ENCODE results near the gene MYRF.

Gene MYRF

GRCh38 chr11:61742391-61742790 is 10.0 kb upstream of the MYRF start:
- no peak for DNase-seq

GRCh38 chr11:61743486-61744095 is 8.8 kb upstream of the MYRF start:
- DNase-seq = no peak

- DNase-seq = no peak
Observed at GRCh38 chr11:61744181-61744580, 8.3 kb upstream of the MYRF start.

- DNase-seq = no peak
Observed at GRCh38 chr11:61744609-61745156, 7.8 kb upstream of the MYRF start.

GRCh38 chr11:61745781-61746441 is 6.5 kb upstream of the MYRF start:
- DNase-seq = no peak

- DNase-seq = no peak
Observed at GRCh38 chr11:61746442-61747191, 5.8 kb upstream of the MYRF start.

- no peak for DNase-seq
Observed at GRCh38 chr11:61747192-61747966, 5.1 kb upstream of the MYRF start.

GRCh38 chr11:61747967-61748285 is 4.5 kb upstream of the MYRF start:
- no peak for DNase-seq

- no peak for DNase-seq
Observed at GRCh38 chr11:61749591-61750217, 2.7 kb upstream of the MYRF start.

- DNase-seq = no peak
Observed at GRCh38 chr11:61750631-61751273, 1.7 kb upstream of the MYRF start.

GRCh38 chr11:61751384-61751783 is 1.1 kb upstream of the MYRF start:
- no peak for DNase-seq

- DNase-seq = no peak
Observed at GRCh38 chr11:61752925-61753521, 587 bp downstream of the MYRF start.

- DNase-seq = no peak
Observed at GRCh38 chr11:61753672-61754071, 1.2 kb downstream of the MYRF start.

GRCh38 chr11:61754534-61755482 is 2.4 kb downstream of the MYRF start:
- DNase-seq = no peak

- no peak for DNase-seq
Observed at GRCh38 chr11:61756147-61756451, 3.7 kb downstream of the MYRF start.

- DNase-seq = no peak
Observed at GRCh38 chr11:61756452-61757212, 4.2 kb downstream of the MYRF start.

- no peak for DNase-seq
Observed at GRCh38 chr11:61757213-61757862, 4.9 kb downstream of the MYRF start.

- DNase-seq = no peak
Observed at GRCh38 chr11:61760946-61761345, 8.5 kb downstream of the MYRF start.

GRCh38 chr11:61761440-61762222 is 9.2 kb downstream of the MYRF start:
- no peak for DNase-seq
